HG03060 (cell line): ENCODE measurements around the gene FOXN1.

Experiments used
- ATAC-seq: cut with Tn5 transposase; IDR thresholded peaks from one replicate; pipeline ENCODE4 v1.9.1; 2021; ENCODE audit warnings: low read depth, moderate number of reproducible peaks; ENCODE audit not compliant: unreplicated experiment

The FOXN1 gene

DNA sequence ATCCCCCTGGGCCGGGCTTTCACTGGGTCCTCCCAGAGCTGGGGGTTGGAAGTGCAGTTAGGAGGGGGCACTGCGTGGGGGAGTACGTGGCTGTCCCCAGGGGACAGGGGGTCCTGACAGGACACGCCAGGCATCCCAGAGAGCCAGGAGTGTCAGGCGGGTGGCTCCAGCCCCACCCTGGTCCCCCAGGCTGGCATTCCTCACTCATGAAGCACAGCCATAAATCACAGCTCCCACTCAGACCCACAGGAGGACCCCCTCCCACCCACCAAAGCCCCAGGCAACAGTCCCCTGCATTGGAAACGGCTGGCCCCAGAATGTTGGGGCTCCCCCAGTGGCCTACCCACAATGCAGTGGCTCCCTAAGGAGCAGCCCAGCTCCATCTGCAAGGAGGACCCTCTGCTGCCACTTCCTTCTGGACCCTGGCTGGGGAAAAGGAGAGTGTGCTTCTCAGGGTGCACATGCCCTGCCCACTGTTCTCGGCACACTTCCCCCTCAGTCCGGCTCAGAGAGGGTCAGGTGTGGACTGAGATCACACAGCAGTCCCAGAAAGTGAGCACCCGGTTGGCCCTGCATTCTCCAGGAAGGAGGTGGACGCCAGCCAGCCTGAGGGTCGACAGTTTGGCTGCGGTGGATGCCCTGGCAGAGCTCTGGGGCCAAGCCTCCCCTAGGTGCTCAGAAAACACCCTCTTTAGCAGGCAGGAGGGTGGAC is 7.3 kb upstream of the FOXN1 start:
- ATAC-seq, result no peak

DNA sequence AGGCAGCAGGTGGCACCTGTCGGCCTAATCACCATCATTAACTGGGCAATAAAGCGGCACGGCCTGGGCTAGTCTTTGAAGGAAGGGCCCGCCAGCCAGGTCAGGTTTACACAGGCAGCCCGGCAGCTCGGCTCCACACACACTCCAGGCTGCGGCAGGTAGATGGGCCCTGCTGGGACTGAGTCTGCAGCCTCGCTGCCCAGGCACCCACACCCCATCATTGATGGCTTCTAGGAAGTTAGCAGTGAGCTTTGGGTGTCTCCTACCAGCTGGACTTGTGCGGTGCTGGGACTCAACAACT is 6.8 kb upstream of the FOXN1 start:
- ATAC-seq, result no peak

DNA sequence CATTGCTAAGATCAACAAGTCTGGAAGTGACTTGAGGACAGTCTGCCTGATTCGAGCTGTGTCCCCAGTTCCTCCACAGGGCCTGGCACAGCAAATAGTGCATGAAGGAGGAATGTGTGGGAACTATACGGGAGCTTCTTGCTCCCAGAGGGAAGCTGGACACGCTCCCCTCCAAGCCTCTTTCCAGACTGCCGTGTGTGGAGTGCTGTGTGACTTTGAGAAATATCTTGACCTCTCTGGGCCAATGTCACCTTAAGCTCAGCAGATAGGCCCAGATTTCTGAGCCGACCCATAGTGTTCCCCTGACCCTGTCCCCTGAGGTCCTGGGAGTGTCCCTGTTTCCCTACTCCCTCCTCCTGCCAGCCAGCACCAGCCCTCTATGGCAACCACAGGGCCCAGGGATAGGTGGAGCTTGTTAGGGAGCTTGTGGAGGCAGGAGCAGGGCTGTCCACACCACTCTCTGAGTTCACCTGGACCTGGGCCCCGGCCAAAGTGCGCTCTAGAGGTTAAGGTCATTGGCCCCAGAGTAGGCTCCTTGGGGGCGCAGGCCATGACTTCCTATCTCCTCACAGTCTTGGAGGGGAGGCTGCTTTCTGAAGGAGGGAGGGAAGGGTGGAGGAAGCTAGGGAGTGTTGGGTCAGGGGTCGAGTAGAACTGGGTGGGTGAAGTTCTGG is 6.3 kb upstream of the FOXN1 start:
- ATAC-seq, result no peak

DNA sequence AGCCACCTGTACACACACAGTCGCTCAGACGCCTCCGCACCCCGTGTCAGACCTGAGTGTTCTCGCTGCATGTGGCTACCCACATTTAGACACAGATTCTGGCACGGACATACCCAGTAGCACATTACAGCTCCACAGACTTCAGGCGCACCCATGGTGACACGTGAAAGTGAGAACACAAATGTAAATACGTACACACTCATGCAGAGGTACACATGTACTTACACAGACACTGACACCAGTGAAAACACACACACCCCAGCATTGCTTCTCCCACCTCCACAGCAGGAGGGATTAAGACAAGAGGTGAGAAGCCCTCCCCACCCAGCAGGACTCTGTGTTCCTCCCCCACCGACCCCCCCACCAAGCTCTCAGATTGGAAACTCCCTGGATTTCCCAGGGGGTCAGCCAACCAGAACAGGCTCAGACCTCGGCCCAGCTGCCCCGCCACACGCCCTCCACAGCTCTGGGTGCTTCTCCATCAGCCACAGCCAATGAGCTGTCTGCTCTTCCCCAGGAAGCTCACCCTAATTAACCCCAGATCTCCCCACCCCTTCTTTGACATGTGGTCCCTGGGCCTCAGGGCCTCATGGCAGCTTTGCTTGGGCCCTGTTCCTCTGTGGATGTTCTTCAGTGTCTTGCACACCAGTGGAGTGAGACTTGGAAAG is 5.3 kb upstream of the FOXN1 start:
- ATAC-seq, result no peak

DNA sequence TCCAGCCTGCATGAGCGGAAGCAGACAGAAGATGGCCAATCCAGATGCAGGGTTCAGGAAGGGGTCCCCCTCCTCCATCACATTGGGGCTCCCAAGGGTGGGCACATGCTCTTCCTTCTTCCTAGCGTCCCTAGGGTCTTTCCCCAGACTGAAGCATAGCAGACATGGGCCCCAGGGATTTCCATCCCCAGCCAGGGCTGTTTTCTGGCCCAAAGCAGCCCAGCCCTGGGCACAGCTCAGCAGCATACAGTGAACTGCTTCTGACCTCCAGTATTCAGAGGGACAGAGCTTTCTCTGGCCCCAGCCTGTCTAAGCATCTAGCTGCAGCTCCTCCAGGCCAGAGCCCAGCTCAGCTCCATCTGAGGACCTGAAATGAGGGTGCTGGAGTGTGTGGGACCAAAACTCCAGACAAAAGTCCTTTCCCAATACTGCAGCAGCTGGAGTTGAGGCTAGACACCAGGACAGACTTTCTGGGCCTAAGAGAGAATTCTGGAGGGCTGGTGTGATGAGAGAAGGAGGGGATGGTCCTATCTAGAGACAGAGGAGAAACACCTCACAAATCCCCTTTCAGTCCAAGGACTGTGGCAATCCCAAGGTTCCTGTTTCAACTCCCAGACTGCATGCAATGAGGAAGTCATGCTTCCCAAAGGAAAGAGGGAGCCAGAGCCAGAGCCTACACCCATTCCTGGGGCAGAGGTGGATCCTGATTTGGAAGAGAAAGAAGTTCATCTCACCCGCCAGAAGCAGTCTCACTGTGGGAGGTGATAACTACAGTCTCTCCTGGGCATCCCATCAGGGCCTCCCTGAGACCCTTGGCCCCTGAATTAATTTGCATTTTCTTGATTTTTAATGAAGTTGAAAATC is 4.5 kb upstream of the FOXN1 start:
- ATAC-seq, result no peak

DNA sequence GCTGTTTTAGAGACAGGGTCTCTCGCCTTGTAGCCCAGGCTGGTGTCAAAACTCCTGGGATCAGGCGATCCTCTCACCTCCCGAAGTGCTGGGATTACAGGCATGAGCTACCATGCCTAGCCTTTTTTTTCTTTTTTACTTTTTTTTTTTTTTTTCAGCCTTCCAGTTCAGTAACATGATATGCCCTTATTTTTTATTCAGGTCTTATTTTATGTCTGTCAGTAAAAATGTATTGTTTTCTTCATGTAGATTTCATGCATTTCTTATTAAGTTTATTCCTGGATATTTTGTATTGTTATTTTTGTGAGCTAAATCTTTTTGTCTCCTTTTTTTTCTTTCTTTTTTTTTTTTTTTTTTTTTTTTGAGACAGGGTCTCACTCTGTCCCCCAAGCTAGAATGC is 2.7 kb upstream of the FOXN1 start:
- no peak for ATAC-seq

DNA sequence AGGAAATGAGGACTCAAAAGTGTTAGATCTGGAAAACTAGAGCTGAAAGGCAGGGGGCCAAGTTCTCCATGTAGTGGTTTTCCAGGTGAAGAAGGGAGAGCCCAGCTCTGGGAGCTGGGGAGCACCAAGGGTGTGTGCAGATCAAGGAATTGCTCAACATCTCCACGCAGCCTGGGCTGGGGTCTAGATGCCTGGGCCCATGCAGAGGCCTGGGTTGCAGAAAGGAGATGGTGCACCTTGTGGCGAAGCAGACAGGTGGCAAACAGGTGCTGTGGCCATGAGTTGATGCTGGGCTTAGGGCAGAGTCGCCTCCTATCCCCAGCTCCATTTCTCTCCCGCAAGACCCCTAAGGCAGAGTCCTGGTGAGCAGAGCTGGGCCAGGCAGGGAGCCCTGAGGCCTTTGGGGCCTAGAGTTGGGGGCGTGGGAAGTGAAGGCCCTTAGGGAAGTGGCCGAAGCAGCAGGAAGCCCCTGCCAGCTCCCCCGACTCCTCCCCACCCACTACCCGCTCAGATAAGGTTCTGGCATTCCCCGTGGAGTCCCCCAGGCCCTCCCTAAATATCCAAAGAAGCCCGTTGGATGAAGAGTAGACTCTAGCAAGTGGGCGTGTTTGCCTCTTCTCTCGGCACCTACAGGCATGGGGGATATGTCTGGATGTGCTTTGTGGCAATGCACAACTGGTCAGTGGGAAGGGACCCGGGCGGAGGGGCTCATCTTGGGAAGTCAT is 777 bp downstream of the FOXN1 start:
- ATAC-seq, result no peak

DNA sequence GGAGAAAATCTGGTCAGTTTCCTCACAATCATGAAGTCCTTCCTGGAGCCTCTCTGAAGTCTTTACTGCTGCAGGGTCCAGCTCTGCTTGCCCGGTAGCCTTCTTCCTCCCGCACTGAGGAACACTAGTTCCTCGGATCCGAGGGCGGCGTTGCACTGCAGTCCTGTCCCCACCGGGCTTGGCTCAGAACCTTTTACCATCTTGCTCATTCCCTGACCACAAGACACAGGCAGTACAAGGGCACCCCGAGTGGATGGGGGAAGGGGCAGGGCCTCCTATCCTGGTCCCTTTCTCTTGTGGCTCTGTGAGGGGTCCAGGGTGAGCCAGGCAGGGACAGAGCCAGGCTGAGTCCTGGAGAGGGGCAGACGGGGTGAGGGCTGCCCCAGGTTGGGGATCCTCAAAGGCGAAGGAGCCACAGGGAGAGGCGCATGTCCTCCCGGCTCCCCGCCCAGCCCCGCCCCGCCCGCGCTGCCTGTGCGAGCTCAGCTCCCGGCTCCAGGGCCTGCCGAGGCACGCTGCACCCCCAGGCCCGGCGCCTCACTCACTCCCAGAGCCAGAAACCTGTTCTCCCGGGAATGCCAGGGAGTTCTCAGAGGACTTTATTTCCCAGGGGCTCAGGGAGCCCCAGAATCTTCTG is 1.5 kb downstream of the FOXN1 start:
- no peak for ATAC-seq

DNA sequence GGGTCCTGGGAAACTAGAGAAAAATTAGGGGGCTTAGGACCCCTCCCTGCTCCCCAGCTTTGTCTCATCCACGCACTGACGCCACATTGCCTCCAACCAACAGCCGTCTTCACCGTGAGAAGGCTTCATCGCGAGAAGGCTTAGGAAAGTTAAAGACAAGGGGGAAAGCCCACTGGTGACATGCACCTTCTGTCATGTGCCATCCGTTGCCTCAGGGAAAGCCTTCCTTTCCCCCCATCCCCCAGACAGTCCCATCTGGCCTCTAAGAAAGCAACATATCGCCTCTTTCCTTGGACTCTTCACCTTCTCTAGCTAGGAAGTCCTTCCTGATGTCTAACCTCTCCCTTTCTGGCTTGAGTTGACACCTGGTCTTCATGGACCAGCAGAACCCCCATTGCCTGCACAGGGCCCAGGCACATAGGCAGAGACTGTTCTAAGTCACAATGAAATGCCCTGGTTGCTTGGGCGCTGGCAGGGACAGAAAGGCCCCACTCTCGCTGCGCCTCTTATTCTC is 2.1 kb downstream of the FOXN1 start:
- ATAC-seq, result no peak

DNA sequence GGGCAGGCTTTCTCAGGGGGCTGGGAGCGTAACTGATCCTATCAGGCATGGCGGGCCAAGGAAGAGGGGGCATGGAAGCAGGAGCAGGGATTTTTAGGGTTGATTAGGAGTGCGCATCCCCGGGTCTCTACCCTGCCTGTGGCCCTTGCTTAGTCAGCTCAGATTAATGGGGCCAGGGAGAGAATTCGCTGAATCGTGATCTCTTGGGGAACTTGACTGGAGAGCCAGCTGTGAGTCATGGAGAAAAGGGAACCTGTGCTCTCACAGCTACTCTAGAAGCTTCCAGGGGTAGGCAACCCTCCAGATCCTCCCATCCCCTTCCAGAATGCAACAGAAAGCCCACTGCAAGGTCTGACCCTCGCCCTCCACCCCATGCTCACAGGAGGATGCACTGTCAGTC is 3.6 kb downstream of the FOXN1 start:
- ATAC-seq, result no peak

DNA sequence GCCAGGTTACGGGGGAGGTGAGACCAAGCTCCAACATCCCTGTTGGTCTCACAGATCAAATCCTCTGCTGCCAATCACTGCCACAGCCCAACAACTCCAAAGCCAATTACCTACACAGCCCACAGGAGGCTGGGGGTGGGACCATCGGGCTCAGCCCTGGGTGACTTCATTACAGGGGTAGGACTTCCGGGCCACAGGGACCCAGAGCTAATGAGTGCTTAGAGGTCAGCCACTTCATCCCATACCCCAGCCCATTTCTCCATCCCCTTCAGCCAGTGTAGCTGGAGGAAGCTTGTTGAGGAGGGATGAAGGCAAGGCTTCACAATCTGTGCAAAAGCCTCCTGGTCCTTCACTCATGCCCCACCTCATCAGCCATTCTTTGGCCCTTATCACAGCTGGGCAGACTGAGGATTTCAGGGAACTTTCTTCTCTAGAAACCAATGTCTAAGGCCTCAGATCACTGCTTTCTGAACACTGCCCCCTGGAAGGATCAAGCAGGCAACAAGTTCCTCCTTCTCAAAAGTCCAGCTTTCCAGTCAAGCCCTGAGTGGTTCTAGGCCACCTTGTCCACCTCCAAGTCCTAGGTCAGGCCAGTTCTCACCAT is 5.8 kb downstream of the FOXN1 start:
- ATAC-seq, result no peak

DNA sequence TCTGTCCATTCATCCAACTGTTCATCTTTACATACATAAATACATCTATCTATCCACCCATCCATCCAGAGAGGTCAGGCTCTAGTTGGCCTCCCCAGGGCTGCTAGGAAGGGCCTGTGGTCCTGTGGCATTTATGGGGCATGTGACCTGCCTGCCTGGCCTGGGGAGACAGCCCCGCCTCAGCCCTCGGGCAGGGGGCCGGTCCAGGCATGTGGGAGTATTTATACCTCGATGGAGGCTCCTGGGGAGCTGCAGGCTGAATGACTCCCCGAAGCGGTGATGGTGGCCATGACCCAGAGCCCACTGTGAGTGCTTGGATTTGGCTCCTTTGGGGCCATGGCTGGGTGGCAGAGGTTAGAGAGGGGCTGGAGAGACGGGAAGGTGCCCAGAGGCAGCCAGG is 7.3 kb downstream of the FOXN1 start:
- no peak for ATAC-seq

DNA sequence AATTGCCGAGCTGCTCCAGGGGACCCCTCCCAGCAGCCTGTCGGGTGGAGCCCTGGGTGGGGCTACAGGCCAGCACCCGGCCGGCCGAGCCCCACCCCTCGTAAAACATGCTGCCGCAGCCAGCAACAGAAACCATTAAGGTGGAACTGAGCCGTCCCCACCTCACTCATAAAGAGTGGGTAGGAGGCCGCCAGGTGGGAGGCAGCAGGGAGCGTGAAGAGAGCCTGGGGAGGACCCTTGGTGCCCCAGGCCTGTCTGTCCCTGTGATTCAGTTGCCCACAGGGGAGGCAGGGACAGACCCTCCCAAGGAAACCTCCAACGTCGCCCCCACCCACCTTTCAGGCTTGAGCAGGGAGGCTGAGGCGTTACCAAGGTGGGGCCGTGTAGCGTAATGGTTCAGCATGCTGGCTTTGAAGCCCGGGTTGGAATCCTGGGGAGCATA is 8.4 kb downstream of the FOXN1 start:
- ATAC-seq, result no peak

DNA sequence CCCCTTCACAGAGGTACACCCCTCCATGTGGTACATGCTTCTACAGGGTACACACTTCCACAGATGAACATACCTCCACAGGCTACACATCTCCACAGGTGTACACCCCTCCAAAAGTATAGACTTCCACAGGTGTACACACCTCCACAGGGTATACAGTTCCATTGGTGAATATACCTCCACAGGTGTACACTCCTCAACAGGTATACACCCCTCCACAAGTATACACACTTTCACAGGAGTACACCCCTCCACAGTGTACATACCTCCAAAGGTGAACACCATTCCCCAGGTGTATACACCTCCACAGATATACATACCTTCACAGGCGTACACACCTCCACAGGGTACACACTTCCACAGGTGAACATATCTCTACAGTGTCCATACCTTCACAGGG is 9.4 kb downstream of the FOXN1 start:
- no peak for ATAC-seq

DNA sequence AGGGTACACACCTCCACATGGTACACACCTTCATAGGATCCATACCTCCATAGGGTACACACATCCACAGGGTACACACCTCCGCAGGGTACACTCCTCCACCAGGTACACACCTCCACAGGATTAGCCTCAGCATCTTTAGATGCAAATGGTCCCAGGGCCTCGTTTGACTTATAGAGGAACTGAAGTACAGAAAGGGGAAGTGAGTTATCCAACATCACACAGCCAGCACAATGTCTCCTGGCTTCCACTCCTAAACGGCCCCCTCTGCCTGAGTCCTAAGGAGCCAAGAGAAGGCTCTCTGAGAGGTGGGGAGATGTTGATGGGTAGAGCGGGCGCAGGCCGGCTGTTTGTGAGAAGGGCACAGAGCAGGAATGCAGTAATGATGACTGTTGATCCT is 12.0 kb downstream of the FOXN1 start:
- ATAC-seq, result no peak

DNA sequence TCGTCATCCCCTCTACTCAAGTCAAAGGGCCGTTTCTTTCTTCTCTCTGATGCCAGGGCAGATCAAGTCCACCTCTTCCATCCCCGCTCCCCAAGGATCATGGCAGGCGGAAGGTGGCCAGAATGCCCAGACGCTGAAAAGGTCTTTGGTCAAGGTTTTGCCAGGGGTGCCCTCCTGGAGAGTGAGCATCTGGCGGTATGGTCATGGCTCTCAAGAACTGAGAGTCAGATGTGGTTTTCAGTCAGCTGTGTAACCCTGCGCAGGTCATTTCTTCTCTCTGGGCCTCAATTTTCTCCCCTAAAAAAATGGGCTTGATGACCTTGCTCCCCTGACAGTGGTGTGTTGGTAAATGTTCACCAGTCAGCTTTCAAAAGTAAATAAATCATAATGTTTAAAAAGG is 12.4 kb downstream of the FOXN1 start:
- ATAC-seq, result no peak

DNA sequence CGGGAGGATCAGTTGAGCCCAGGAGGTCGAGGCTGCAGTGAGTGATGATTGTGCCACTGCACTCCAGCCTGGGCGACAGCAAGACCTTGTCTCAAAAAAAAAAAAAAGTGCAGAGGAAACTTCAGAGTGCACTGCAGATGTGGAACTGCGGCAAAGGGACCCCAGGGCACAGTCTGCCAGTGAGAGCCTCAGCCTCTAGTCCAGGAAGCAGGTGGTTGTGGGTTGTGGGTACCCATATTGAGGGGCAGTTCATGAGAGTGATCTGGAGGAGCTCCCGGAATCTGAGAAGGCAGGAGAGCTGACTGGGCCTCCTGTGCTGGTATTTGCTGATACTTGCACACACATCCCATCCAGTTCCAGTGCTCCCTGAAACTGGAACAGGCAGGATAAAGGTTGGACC is 13.1 kb downstream of the FOXN1 start:
- no peak for ATAC-seq

DNA sequence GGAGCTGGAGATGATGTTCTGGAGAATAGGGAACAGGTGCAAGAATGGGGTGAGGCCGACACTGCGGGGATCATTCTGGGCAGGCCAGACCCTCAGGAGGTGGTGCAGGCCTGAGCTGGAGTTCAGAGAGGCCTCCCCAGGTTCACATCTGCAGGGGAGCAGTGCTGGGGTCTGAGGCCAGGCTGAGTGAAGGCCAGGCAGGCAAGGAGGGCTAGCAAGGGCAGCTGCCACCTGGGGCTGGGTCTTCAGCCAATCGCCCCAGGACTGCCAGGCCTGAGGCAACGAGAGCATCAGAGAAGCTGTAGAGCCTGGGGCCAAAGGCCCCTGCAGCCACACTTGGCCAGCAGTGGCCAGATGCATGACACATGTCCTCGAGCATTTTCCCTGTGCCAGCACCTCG is 14.5 kb downstream of the FOXN1 start:
- ATAC-seq, result no peak

DNA sequence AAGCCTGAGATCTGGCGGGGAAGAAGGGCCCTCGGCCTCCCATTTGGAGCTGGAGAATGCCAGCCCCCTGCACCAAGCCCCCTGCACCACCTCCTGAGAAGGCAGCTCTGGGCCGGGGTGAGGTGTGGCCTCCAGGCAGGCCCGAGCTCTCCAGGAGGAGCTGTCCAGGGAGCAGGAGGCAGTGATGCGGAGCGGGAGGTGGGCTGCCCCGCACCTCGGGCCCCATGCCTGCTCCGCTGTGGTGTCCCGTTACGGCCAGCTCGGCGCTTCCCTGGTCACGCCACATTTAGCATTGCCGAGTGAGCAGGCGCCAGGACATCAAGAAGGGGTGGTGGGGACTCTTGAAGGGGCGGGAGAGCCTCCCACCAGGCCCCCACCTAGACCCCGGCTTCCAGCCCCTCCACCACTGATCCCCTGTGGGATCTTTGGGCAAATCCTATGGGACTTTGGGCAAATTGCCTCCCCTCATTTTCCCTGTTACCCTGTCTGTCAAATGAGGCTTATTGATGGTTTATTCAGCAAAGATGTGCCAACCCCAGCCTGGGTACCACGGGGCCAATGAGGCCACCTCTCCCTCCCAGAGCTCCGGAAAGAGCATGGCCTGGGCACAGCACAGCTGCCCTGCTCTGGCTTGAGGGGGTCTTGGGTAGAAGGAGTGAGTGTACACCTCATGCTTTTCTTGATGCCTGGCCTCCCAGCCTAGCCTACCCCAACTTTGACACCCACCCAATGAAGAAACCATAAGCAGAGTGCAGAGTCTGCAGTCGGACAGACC is 15.3 kb downstream of the FOXN1 start:
- no peak for ATAC-seq
